Stimulated activated CD8-positive, alpha-beta memory T cell treated with anti-CD3 and anti-CD28 coated beads, Interleukin-7, amount 100 ng/mL, for 4 hours (primary cell): ENCODE data around the gene UFD1.
A peak's percentile ranks its signal among the peaks of the same experiment; 100 is the strongest.
"Not testable (repeated sequence)": the region's sequence is repeated elsewhere in the genome, so short reads cannot be mapped to it uniquely, and the experiment has no call there.

Experiments used
- DNase-seq, 2 donors: peaks; one replicate each; pipeline ENCODE4 v3.0.0-alpha.2; 2020; ENCODE audit warnings: low read depth in 2 of 2

Gene UFD1

DNA sequence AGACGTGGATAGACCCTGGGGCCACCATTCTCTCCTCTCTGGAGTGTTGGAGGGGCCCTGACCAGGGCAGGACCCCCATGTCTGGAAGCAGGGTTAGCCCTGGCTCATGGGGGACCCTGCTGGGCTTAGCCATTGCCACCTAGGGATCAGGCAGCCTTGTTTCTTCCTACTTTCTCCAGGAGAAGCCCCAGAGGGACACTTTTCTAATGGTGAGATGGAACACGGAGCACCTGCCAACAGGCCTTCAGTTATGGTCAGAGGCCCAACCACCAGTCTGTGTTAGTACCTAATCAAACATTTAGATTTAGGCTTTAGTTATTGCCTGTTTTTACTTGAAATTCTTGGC, 29.6 kb downstream of the UFD1 start:
- no peak for DNase-seq

DNA sequence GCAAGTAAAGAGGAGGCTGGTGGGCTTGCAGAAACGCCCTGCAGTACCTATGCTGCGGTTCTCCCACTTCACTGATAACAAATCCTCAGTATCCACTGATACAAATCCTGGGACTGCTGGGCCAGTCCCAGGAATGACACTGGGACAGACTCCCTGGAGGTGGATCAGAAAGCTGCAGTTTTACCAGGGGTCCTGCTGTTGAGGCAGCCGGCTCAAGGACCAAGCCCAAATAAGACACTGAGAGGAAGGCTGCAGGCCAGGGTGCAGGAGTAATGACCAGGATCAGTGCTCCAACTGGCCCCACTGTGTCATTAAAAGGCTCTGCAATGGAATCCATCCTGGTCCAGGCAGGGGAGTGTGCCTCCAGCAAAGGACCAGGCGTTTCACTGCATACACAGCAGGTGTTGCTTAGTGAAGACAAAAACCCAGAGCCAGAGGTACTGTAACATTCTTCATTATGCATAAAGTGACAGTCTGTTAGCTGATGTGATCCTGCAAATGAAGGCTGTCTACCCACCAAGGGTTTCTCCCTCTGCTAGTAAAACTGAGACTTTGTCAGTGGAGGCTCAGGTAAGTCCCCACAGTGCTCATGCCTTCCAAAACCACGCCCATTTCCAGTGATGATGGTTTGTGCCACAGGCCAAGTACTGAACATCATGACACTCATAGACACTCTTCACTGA, 30.1 kb downstream of the UFD1 start:
- no peak for DNase-seq

DNA sequence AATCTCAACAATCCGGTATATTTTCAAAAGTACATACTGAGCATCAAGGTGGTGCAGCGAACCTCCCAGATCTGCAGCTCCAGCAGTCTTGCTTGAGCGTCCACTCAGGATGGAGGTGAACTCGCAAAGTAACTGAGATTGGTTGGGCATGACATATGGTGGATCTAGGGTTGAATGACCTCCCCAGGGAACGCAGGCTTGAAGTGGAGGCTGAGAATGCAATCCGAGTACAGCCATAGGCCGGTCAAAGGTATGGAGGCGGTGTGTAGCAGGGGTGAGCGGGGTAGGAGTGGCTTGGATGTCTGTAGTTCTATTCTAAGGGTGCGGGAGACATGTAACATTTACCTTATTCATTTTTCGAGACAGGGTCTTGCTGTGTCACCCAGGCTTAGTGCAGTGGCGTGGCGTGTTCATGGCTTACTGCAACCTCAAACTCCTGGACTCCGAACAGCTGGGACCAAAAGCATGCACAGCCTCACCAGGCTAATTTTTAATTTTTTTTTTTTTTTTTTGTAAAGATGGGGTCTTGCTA, 30.9 kb downstream of the UFD1 start:
- DNase-seq = no peak

DNA sequence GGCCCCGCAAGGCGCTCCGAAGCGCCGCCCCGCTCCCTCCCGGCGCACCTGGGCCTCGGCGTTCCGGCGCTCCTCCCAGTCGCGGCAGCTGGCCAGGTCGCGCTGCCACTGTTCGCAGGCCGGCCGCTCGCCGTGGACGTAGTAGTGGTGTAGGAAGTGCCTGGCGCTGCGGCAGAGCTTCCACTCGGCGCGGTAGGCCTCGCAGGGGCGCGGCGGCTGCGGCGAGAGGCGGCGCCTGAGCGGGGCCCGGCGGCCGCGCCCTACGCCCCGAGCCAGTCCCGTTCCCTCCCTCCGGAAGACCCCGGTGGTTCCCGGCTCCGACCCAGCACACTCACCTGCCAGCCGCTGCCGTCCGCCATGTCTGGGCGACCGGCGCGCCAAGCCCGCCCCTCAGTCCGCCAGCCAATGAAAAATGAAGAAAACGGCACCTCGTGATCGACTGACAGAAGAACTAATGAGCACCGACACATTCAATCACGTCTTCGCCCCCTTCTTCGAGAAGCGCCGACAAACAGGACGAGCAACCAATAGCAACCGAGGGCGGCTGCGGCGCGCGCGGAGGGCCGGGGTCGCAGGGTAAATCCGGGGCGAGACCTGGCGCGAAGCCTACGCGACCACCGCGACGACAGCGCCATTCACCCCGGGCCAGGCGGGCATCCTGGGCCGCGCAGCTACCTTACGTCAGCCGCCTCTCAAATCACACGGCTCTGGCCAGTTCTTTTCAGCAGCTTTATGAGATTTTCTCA, 31.5 kb downstream of the UFD1 start, which contains the start of gene C22orf39:
Gene C22orf39 (minus strand): TSS at position 382 of the 746 bp plus-strand sequence. CDS start 23 bp downstream, at position 359.
- peak; percentile 77 to 80 for DNase-seq

DNA sequence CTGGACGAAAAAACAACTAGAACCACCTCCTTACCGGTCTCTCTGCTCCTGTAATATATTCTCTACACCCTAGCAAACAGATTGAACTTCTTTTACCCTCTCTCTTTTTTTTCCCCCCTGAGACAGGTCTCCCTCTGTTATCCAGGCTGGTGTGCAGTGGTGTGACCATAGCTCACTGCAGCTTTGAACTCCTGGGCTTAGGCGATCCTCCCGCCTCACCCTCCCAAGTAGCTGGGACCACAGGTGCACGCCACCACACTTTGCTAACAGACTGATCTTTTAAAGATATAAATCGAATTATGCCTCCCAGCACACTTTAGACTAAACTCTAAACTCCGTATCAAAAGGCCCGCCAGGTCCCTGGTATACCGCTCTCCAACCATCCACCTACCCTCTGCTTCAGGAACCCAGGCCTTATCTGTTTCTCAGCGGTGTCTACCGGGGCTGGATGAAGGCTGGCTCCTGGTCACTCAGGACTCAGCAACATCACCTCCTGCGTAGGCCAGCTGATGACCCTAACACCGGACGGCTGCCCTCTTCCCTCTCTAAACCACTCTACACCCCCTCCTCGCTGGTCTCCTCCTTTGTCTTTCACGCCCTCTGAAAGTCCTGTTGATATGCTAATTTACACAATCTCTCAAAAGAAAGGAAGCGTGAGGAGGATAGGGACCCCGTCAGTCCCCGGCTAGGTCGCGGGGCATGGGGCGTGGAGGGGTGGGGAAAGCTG, 32.2 kb downstream of the UFD1 start:
- DNase-seq = no peak

DNA sequence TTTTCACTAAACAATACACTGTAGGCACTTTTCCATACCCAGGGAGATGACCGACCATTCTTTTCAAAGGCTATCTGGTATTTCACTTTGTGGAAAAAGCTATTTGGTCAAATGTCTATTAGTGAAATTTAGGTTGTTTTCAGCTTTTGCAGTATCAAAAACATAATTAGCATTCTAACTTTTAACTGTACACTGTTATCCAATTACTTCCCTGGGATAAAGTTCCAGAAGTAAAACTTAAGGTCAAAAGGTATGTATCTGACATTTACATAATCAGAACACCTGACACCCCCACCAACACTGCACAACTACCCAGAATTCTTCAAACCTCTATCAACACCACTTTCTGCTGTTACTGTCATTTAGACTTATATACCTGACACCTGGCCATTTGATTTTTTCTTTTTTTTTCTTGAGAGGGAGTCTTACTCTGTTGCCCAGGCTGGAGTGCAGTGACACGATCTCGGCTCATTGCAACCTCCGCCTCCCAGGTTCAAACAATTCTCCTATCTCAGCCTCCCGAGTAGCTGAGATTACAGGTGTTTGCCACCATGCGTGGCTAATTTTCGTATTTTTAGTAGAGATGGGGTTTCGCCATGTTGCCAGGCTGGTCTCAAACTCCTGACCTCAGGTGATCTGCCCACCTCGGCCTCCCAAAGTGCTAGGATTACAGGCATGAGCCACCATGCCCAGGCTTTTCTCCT, 33.6 kb downstream of the UFD1 start:
- not testable (repeated sequence) for DNase-seq

DNA sequence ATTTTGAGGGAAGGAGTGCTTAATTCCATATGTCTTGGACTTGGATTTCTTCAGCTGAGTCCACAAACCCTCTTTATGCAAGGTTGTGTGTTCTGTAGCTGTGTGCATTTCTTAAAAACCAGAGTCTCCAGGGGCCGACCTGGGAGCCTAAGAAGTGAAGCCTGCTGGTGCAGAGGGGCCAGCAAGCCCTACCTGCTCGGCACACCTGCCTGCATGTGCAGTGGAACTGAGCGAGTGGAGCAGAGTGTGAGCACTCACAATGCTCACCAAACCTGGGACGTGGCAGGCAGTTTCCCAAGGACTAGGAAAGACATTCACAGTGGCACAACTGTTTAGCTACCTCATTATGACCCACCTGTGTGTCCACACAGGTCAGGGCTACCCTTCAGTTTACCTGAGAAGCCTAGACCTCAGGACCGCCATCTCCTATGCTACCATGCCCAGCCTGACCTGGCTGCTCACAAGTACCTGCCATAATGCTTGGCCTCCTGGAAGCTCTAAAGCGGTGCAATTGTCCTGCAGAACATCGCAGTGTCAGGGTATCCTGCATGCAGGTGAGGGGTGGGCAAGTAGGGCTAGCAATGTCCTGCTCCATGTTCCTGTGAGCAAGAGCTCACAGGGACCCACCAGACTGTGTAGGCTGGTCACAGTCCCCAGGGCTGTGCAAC, 35.3 kb downstream of the UFD1 start:
- no peak for DNase-seq

DNA sequence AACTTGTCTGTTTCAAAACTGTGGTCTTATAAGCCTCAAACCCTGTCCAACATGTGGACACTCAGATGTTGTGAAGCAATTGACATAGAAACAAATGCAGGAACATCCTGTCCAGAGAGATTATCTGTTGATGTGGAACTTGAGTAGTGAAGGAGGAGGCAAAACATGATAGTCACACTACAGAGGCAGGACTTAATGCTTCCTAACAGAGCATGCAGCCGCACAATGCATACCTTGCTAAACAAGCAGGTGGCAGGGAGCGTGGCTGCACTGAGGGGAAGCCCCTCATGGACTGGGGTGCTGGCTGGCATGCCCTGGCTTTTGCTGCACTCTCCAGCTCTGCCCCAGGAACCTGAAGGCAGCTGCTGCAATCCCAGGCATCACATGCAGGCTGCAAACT, 36.8 kb downstream of the UFD1 start:
- no peak for DNase-seq

DNA sequence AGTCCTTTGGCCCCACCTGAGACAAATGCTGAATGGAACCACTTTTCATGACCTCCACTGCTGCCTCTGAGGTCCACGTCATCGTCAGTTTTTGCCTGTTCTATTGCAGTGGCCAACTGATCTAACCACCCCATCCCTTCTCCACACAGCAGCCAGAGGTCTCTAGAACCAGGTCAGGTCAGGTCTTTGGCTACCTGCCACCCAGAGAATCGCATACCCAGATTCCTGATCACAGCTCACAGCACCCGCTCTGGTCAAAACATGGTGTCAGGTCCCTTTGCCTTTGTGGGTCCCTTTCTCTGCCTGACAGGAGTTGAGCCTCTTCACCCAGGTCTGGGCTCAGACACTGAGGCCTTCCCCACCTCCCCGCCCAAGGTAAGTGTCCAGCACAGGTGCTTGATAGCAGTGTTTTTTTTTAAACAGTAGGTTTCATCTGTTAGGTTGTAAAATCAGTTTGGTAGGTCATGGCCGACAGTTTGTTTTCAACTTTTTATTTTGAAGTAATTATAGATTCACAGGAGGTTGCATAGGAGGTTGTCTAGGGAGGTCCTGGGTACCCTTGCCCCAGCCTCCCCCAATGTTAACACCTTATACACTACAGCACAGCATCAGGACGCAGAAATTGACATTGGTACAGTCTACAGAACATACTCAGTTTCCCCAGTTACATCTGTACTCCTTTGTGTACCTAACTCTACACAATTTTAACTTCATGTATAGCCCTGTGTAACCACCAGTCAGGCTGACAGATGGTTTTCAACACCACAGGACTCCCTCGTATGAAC, 38.4 kb downstream of the UFD1 start:
- no peak for DNase-seq

DNA sequence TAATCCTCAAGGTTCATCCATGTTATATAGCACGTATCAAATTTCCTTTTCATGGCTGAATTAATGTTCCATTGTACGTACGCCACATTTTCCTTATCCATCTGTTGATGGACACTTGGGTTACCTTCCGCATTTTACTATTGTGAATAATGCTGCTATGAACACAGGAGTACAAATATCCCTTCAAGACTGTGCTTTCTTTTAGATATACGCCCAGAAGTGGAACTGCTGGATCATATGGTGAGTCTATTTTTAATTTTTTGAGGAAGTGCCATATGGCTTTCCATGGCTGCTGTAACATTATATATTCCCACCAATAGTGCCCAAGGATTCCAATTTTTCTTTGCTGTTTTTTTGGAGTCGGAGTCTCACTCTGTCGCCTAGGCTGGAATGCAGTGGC, 40.7 kb downstream of the UFD1 start:
- no peak for DNase-seq

DNA sequence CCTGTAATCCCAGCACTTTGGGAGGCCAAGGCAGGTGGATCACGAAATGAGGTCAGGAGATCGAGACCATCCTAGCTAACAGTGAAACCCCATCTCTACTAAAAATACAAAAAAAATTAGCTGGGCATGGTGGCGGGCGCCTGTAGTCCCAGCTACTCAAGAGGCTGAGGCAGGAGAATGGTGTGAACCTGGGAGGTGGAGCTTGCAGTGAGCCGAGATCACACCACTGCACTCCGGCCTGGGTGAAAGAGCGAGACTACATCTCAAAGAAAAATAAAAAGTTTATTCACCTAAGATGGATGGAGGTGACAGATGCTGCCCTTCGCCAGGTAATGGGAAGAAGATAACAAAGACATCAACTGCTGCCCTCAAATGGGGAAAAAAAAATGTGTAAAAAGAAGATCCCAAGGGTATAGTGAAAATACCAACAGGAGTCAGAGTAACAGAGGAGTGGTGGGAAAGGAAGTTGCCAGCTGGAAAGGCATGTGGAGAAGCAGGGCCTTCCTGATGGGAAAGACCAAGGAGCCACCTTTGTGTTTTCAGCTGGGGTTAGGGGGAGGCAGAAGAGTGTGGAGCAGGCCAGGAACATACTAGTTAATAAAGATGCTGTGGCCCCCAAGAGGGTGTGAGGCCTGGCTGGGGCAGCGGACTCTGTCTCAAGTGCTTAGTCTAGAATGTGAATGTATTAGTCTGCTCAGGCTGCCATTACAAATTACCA, 42.4 kb downstream of the UFD1 start:
- DNase-seq = not testable (repeated sequence)

DNA sequence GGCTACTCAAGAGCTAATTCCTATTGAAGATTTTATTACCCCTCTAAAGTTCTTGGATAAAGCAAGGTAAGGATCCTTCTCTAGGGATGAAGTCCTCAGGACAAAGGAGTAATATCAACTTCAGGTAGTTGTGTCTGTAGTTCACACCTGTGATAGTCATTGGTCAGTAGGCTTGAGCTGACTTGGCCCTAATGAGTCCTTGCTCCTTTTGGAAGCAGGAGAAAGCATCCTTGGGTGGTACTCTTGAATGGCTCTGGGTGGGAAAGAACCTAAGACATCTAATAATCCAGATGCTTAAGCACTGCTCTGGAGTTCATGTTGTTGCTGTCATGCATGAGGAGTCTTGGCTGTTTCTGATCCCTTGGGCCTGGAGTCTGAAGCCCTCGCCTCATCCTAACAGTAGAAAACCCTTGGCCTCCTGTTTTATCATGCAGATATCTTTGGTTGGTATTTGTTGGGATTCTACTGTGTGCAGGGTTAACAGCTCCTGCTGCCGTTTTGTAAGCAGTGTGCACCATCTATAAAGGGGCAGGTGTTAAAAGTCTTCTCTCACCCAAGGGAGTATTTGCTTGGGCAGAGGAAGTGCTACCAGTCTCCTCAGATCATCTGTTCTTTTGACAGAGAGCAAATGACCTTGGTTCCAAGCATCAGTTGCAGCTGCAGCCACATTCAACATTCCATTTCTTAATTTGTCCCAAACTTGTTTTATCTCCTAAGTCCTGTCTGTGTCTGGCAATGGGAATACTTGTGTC, 44.0 kb downstream of the UFD1 start:
- no peak for DNase-seq

DNA sequence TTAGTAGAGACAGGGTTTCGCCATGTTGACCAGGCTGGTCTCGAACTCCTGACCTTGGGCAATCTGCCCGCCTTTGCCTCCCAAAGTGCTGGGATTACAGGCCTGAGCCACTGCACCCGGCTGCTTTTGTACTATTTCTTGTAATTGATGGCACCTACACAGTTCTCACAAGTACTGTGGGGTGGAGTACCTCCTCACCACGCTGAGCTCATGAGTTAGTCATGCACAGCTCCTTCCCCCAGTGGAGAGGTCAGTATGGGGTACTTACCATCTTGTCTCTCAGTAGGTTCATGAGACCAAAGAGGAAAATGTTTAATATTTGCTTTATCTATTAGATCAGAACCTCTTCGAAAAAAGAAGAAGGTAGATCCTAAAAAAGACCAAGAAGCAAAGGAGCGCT, 44.6 kb downstream of the UFD1 start:
- DNase-seq = no peak

DNA sequence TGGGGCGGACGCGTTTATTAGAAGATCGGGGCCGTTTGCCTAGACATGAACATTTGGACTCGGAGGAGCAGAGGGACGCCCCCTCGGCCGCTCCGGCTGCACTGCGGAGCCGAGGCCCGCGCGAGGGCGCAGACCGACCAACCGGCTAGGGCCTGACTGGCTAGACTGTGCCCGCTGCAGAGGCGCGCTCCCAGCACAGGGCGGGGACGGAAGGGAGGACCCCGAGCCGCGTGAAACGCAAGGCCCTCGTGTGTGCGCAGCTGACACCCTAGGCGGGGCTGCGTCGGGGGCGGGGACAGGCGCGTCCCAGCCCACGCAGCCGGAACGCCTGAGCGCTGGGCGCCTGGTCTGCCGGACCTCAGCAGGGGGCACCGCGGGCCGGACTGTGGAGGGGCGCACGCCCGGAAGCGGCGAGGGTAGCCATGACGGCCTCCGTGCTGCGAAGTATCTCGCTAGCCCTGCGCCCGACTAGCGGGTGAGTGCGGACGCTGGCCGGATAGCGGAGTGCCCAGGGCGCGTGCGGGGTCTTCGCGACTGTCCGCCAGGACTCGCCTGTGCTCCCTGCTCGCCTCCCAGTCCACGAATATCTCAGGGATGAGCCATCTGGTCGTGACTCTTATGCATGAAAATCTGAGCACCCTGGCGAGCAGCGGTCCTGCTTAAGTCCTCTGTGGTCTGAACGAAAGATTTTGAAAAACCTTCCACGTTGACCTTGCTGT, 46.7 kb downstream of the UFD1 start, which contains the start of gene MRPL40:
Gene MRPL40 (plus strand): TSS at position 413 of the 719 bp plus-strand sequence. CDS start 10 bp downstream, at position 423.
- peak; percentile 79 to 91 for DNase-seq

DNA sequence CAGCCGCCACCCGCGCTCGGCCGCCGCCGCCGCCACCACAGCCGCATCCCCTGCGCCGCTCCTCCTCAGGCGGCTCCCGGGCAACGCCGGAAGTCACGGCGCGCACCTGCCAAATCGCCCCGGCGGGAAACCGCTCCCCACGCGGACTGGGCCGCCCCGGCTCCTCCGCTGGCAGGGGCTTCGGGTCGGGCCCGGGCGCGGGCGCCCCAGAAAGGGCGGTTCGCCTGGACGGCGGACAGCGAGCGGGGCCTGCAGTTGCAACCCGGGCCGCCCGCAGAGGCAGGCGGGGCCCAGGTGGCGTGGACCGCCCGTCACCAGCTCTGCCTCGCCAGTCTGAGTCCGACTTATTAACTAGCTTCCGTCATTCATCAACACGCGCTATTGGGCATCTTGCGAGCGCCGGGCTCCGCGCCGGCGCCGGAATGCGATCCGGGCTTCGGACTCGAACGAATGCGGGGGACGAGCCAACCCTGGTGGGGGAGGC, 47.3 kb downstream of the UFD1 start, which contains the start of gene HIRA:
Gene HIRA (minus strand): TSS at position 85 of the 484 bp plus-strand sequence. CDS start 257 bp downstream, outside the sequence.
- peak; percentile 65 to 79 for DNase-seq

DNA sequence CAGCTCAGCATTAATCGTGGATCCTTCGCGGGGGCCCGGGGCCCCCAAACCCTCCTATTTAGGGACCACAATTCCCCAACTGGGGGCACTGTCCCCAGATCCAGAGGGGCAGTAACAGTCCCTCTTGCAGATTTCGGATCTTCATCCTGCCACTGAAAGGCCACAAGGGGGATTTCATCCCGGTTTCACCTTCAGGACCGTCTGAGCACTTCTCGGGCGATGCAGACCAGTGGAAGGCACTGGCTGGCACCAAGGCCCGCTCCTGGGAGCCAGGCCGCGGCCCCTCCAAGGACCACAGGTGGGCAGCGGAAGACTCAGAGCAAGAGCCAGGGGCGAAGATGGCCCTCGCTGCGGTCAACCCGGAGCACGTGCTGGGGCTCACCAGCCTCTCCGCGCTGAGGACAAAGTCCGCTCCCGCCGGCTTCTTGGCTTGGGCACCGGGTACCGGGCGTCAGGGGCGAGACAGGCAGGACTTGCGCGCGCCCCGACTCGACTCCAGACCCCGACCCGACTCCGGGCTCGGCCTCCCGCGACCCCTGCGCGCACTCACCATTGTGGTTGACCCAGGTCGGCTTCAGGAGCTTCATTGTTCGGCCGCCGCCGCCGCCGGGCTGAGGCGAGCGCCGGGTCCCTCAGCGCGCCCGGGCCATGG, 48.0 kb downstream of the UFD1 start:
- DNase-seq = no peak
